NB4 (cell line): Measurements from ENCODE around the gene IMPDH1.
A peak's percentile ranks its signal among the peaks of the same experiment; 100 is the strongest.

ENCODE experiments used
- MYC ChIP-seq: IDR thresholded peaks from 2 replicates; pipeline ENCODE4 v1.6.1; 2011; ENCODE audit warnings: low read depth, low read length
- POLR2A ChIP-seq: IDR thresholded peaks from 2 replicates; pipeline ENCODE4 v1.6.1; 2011; ENCODE audit warnings: mild to moderate bottlenecking; ENCODE audit not compliant: insufficient read length; ENCODE audit errors: extremely low read depth
- TF ChIP-seq, protein P1 (sequence below): IDR thresholded peaks from one replicate; pipeline ENCODE4 v1.5.1; 2012; ENCODE audit warnings: low read depth, low read length

- TF ChIP-seq, protein P1, sequence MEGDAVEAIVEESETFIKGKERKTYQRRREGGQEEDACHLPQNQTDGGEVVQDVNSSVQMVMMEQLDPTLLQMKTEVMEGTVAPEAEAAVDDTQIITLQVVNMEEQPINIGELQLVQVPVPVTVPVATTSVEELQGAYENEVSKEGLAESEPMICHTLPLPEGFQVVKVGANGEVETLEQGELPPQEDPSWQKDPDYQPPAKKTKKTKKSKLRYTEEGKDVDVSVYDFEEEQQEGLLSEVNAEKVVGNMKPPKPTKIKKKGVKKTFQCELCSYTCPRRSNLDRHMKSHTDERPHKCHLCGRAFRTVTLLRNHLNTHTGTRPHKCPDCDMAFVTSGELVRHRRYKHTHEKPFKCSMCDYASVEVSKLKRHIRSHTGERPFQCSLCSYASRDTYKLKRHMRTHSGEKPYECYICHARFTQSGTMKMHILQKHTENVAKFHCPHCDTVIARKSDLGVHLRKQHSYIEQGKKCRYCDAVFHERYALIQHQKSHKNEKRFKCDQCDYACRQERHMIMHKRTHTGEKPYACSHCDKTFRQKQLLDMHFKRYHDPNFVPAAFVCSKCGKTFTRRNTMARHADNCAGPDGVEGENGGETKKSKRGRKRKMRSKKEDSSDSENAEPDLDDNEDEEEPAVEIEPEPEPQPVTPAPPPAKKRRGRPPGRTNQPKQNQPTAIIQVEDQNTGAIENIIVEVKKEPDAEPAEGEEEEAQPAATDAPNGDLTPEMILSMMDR, result peak; percentile 49
- TF ChIP-seq POLR2A, result no peak
- TF ChIP-seq MYC, result no peak
Observed at GRCh38 chr7:128395748-128396147, 14.0 kb downstream of the IMPDH1 start.
